Activated effector memory CD4-positive, alpha-beta T cell treated with Interleukin-2 at 50 U/mL for 16 hours (primary cell): ENCODE data around the gene CCDC74B.
A peak's percentile ranks its signal among the peaks of the same experiment; 100 is the strongest.
"Not testable (repeated sequence)": the region's sequence is repeated elsewhere in the genome, so short reads cannot be mapped to it uniquely, and the experiment has no call there.

Source experiments
- DNase-seq: peaks from one replicate; pipeline ENCODE4 v3.0.0-alpha.2; 2020

CCDC74B gene

DNA sequence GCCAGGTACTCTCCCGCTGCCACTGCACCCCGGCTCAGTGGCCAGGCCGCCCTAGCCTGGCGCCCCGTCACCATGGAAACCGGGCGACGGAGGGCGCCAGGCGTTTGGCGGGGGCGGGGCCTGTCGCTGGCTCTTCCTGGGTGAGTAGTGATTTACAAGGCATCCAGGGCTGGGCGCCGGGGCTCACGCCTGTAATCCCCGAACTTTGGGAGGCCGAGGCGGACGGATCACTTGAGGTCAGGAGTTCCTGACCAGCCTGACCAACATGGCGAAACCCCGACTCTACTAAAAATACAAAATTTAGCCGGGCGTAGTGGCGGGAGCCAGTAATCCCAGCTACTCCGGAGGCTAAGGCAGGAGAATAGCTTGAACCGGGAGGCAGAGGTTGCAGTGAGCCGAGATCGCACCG, at the start of gene CCDC74B:
Gene CCDC74B (minus strand): TSS at position 107 of the 409 bp plus-strand sequence. CDS start 116 bp downstream, outside the sequence.
- DNase-seq = peak; percentile 41

GRCh38 chr2:130193824-130194223, 48.9 kb upstream of the CCDC74B start:
- not testable (repeated sequence) for DNase-seq

DNA sequence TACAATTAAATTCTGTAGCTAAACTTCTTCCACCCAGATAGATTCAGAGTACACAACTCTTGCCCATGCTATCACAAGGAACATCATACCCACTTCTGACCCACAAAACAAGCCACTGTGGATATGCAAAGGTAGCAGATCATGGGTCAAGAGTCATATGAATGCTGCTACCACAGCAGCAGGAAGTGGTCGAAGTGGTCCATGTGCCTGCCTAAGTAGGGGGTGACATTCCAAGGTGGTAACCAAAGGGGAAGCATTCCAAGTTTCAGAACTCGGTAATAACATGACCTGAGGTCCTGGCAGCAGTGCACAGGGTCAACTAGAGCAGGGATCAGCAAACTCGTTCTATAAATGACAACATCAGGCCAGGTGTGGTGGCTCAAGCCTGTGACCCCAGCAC, 47.5 kb upstream of the CCDC74B start:
- DNase-seq = not testable (repeated sequence)

DNA sequence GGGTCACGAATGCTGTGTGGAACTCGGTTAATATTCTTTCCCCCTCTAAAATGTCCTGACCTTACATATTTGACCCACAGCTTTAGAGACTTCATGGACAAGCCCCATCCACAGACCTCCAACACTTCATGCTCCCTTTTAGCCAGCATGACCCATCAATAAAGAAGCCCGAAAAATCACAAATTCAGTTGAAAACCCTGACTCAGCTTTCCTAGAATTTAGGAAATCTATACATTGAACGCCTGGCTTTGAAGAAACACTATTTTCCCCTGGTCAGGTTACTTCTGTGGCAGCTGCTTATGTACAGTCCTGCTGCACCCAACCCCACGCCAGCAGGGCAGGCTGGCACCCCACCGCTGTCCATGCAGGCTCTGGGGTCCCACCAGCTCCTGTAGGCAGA, 46.4 kb upstream of the CCDC74B start:
- not testable (repeated sequence) for DNase-seq

GRCh38 chr2:130190237-130190636, 45.3 kb upstream of the CCDC74B start:
- no peak for DNase-seq

DNA sequence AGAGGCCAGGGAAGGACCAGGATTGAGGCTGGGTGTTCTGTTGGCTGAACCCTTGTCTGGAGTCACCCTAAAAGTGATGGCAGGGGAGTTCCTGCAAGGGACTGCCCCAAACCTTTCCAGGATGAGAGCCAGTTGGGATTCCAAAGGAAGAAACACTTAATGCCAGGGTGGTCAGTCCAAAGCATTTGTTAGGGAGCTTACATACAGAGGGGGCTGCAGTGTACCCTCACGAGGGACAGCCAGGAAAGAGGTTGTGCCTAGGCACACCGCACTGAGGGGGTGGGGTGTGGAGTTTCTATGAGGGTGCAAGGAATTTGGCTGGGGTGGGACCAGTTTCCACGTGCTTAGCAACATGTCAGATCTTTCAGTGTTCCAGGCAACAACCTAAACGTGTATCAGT, 44.0 kb upstream of the CCDC74B start:
- DNase-seq = not testable (repeated sequence)

- DNase-seq = not testable (repeated sequence)
Observed at GRCh38 chr2:130187859-130188792, 43.2 kb upstream of the CCDC74B start.

DNA sequence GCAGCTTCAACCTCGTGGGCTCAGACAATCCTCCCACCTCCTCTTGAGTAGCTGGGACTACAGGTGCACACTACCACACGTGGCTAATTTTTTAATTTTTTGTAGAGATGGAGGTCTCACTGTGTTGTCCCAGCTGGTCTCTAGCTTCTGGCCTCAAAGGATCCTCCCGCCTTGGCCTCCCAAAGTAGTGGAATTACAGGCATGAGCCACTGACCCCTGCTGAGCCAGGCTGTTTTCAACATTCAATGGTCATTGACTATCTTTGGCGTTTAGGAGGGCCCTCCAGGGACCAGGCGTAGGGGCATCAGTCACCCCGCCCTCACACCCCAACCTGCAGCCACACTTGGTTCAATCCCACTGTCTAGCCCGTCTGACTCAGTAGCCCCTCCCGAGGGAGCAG, 42.4 kb upstream of the CCDC74B start:
- DNase-seq = no peak

GRCh38 chr2:130186391-130186790, 41.5 kb upstream of the CCDC74B start:
- DNase-seq = no peak

DNA sequence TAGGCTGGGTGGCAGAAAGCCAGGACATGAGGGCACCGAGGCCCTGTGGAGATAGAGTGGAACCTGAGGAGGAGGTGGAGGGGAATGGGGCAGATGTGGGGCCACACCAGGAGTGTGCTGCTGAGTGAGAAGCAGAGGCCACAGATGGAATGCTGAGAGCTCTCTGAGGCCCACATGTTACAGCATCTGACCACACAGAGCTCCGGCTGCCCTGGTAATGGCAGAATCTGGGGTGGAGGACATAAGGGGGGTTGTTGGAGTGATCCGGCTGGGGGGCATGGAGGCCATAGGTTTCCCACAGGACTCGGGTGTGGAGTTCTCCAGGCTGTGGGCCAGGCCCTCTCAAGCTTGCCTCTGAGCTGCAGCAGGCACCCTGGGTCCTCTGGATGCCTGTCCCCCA, 41.0 kb upstream of the CCDC74B start:
- DNase-seq = no peak

DNA sequence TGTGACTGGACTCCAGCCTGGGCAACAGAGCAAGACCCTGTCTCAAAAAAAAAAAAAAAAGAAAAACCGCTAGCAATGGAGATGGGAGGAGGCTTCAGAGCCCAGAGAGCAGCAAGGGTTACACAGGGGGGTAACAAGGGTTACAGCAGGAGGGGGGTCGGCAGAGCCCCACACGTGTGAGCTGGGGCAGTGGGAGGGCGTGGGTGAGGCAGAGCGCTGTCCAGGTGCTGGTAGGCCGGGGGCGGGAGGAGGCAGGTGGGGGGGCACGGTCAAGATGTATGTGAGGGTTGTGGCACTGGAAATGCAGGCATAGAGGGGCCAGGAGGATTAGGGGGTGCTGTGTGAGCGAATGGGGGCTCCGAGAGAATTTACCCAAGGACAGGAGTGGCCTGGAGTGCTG, 40.5 kb upstream of the CCDC74B start:
- no peak for DNase-seq

- DNase-seq = no peak
Observed at GRCh38 chr2:130183512-130184373, 38.8 kb upstream of the CCDC74B start.

DNA sequence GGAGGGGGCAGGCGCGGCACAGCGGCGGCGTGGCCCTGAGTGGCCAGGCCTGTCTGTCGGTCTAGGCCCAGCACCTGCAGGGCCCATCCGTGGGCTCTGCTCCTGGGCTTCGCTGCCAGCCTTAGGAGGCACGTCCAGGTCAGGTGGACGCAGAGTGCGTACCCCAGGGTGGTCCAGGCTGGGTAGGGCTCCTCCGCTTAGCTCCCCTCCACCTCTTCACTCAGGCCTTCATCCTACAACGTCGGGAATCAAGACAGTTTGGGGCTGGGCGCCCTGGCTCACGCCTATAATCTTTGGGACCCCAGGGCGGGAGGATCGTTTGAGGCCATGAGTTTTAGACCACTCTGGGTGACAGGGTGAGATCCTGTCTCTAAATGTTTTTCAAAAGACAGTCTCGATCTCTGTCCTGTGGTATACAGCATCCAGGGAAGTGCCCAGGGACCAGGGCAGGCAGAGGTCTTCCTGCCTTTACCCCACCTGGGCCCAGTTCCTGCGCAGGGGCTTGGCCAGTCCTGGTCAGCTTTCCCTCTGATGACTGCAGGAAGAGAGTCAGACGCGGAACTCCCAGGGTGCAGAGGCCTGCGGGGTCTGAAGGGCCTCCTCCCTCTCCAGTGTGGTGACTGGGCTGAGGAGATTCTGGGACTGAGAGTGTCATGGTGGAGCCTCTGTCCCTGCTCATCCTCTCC, 38.1 kb upstream of the CCDC74B start:
- not testable (repeated sequence) for DNase-seq

DNA sequence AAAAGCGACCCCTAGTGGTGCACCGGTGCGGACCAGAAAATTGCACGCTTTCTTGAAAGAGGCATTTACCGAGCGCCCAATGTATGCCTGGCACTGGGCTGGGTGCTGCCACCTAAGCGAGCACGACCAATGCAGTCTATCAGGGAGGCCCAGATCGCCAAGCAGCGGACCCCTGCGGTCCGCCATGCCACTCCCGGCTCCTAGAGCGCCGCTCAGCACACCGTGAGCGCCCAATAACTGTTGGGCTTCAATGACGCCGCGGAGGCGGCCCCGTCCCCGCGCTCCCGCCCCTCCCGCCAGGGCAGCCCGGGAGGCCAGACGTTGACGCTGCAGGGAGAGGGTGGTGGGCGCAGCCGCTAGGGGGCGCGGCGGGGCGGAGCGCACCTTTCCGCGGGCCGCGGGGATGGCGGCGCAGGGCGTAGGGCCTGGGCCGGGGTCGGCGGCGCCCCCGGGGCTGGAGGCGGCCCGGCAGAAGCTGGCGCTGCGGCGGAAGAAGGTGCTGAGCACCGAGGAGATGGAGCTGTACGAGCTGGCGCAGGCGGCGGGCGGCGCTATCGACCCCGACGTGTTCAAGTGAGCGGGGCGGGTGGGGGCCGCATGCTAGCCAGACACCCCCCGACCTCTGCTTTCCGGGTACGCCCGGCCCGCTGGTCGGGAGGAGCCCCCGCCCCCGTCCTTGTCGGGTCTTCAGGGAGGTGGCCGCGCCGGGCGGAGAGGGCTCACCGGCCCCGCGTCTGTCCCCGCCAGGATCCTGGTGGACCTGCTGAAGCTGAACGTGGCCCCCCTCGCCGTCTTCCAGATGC, 37.2 kb upstream of the CCDC74B start, which contains the start of gene MZT2B:
Gene MZT2B (plus strand): TSS at position 383 of the 803 bp plus-strand sequence. CDS start 21 bp downstream, at position 404.
- DNase-seq = peak; percentile 87

GRCh38 chr2:130181325-130181879, 36.5 kb upstream of the CCDC74B start, which contains the start of gene SMPD4:
Gene SMPD4, minus strand, starts transcription at chr2:130181602. Its CDS starts 5,010 bp downstream, at chr2:130176592.
- peak; percentile 97 for DNase-seq

- DNase-seq = not testable (repeated sequence)
Observed at GRCh38 chr2:130180404-130181324, 35.8 kb upstream of the CCDC74B start.

GRCh38 chr2:130174866-130175265, 30.0 kb upstream of the CCDC74B start:
- DNase-seq = not testable (repeated sequence)

DNA sequence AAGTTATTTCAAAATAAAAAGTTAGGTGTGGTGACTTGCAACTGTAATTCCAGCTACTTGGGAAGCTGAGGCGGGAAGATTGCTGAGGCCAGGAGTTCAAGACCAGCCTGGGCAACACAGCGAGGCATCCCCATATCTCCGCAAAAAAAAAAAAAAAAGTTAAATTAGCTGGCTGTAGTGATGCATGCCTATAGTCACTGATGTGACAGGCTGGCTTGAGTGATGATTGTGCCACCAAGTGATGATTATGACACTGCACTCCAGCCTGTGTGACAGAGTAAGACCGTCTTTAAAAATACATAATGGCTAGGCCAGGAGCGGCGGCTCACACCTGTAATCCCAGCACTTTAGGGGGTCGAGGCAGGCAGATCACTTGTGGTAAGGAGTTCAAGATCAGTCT, 25.0 kb upstream of the CCDC74B start:
- DNase-seq = no peak

- not testable (repeated sequence) for DNase-seq
Observed at GRCh38 chr2:130169163-130169562, 24.3 kb upstream of the CCDC74B start.

GRCh38 chr2:130166611-130167010, 21.7 kb upstream of the CCDC74B start:
- DNase-seq = not testable (repeated sequence)
